ENCODE measurements around the gene GSTM3.

- TF ChIP-seq, protein P1, sequence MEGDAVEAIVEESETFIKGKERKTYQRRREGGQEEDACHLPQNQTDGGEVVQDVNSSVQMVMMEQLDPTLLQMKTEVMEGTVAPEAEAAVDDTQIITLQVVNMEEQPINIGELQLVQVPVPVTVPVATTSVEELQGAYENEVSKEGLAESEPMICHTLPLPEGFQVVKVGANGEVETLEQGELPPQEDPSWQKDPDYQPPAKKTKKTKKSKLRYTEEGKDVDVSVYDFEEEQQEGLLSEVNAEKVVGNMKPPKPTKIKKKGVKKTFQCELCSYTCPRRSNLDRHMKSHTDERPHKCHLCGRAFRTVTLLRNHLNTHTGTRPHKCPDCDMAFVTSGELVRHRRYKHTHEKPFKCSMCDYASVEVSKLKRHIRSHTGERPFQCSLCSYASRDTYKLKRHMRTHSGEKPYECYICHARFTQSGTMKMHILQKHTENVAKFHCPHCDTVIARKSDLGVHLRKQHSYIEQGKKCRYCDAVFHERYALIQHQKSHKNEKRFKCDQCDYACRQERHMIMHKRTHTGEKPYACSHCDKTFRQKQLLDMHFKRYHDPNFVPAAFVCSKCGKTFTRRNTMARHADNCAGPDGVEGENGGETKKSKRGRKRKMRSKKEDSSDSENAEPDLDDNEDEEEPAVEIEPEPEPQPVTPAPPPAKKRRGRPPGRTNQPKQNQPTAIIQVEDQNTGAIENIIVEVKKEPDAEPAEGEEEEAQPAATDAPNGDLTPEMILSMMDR (IDR thresholded peaks at IDR 0.05) = no peak
- no peak for TF ChIP-seq POLR2A (IDR thresholded peaks at IDR 0.05)
These were observed 23.1 kb downstream of the GSTM3 start for GRCh38 chr1:109717729-109718128.

All from body of pancreas (tissue), 4 donors.